Loucy (cell line): ENCODE results near the gene FOXE3.

Experiments
- H2AFZ ChIP-seq: fragments of 200-600 bp; sonication (generic); 2 replicates; pipeline ENCODE4 v1.6.0; 2016; ENCODE audit warnings: antibody characterized with exemption, mild to moderate bottlenecking, low read length, moderate library complexity
- H3F3A ChIP-seq: fragments of 200-600 bp; 2 replicates; pipeline ENCODE4 v1.6.0; 2016; ENCODE audit warnings: antibody characterized with exemption, low read depth, mild to moderate bottlenecking
- H3K27me3 ChIP-seq: fragments of 200-600 bp; sonication (generic); 2 replicates; pipeline ENCODE4 v1.6.1; 2014; ENCODE audit warnings: low read length, mild to moderate bottlenecking; ENCODE audit not compliant: insufficient read depth, poor library complexity, severe bottlenecking
- H3K36me3 ChIP-seq: fragments of 200-600 bp; sonication (generic); 2 replicates; pipeline ENCODE4 v1.6.1; 2016; ENCODE audit warnings: low read length; ENCODE audit not compliant: insufficient read depth
- H3K4me1 ChIP-seq: fragments of 200-600 bp; sonication (generic); 2 replicates; pipeline ENCODE4 v1.5.1; 2014; ENCODE audit warnings: low read length, mild to moderate bottlenecking; ENCODE audit not compliant: insufficient read depth, poor library complexity, severe bottlenecking
- H3K4me2 ChIP-seq: fragments of 200-600 bp; sonication (generic); 2 replicates; pipeline ENCODE4 v1.6.0; 2014; ENCODE audit warnings: antibody characterized with exemption, low read length, low read depth, mild to moderate bottlenecking; ENCODE audit not compliant: poor library complexity, severe bottlenecking
- H3K4me3 ChIP-seq: fragments of 200-600 bp; sonication (generic); 2 replicates; pipeline ENCODE4 v1.5.1; 2014; ENCODE audit warnings: low read length, mild to moderate bottlenecking, mixed read lengths; ENCODE audit not compliant: poor library complexity, severe bottlenecking
- H3K79me2 ChIP-seq: fragments of 200-600 bp; sonication (generic); 2 replicates; pipeline ENCODE4 v1.6.1; 2014; ENCODE audit warnings: low read length; ENCODE audit not compliant: insufficient read depth
- H3K9ac ChIP-seq: fragments of 200-600 bp; sonication (generic); 2 replicates; pipeline ENCODE4 v1.6.0; 2014; ENCODE audit warnings: mild to moderate bottlenecking, low read depth, low read length, moderate library complexity; ENCODE audit not compliant: poor library complexity, severe bottlenecking
- H3K9me2 ChIP-seq: fragments of 200-600 bp; sonication (generic); replicated peaks from 2 replicates; pipeline ENCODE4 v1.6.1; 2016; ENCODE audit warnings: low read depth, low read length, mixed read lengths
- H3K9me3 ChIP-seq: fragments of 200-600 bp; sonication (generic); 2 replicates; pipeline ENCODE4 v1.6.1; 2014; ENCODE audit warnings: mild to moderate bottlenecking, antibody characterized with exemption, low read length, low read depth; ENCODE audit not compliant: insufficient read depth
- H4K20me1 ChIP-seq: fragments of 200-600 bp; sonication (generic); 2 replicates; pipeline ENCODE4 v1.6.0; 2014; ENCODE audit warnings: antibody characterized with exemption, low read length, mild to moderate bottlenecking; ENCODE audit not compliant: insufficient read depth, poor library complexity, severe bottlenecking
- CTCF ChIP-seq: fragments of 200-600 bp; sonication (generic); conservative IDR thresholded peaks from 2 replicates; pipeline ENCODE4 v1.5.1; 2014; ENCODE audit warnings: mild to moderate bottlenecking, antibody characterized with exemption, low read length
- EZH2phosphoT487 ChIP-seq: fragments of 200-600 bp; IDR thresholded peaks from 2 replicates; pipeline ENCODE4 v1.6.1; 2018; ENCODE audit warnings: antibody characterized with exemption, mild to moderate bottlenecking, moderate library complexity, borderline replicate concordance

Gene FOXE3

GRCh38 chr1:47395433-47395832 is 20.7 kb upstream of the FOXE3 start:
- H3K4me2 ChIP-seq = no peak overlapping the region
- H3K27me3 ChIP-seq = no peaks in the 10 kb centered on the region
- no peak overlapping the region for H3K4me3 ChIP-seq
- H3K79me2 ChIP-seq = no peaks in the 10 kb centered on the region
- no peaks in the 10 kb centered on the region for H3K36me3 ChIP-seq
- H2AFZ ChIP-seq = no peak overlapping the region
- no peaks in the 10 kb centered on the region for H3K9me2 ChIP-seq
- H4K20me1 ChIP-seq = no peaks in the 10 kb centered on the region
- TF ChIP-seq EZH2phosphoT487 (no peak), CTCF (no peak)
- no peaks in the 10 kb centered on the region for H3K9me3 ChIP-seq
- H3K4me1 ChIP-seq = no peaks in the 10 kb centered on the region
- no peaks in the 10 kb centered on the region for H3F3A ChIP-seq
- no peak overlapping the region for H3K9ac ChIP-seq

- Histone ChIP-seq H4K20me1 (no peaks in the 10 kb centered on the region), H3K9me2 (no peaks in the 10 kb centered on the region), H3K36me3 (no peaks in the 10 kb centered on the region), H3F3A (no peaks in the 10 kb centered on the region), H3K4me2 (no peak overlapping the region), H2AFZ (no peak overlapping the region), H3K4me3 (no peak overlapping the region), H3K79me2 (no peaks in the 10 kb centered on the region), H3K9ac (no peak overlapping the region), H3K4me1 (no peaks in the 10 kb centered on the region), H3K9me3 (no peaks in the 10 kb centered on the region), H3K27me3 (no peaks in the 10 kb centered on the region)
- TF ChIP-seq EZH2phosphoT487 (no peak), CTCF (no peak)
These were observed 19.4 kb upstream of the FOXE3 start for GRCh38 chr1:47396671-47397196.

- no peaks in the 10 kb centered on the region for H3K9me2 ChIP-seq
- H4K20me1 ChIP-seq = no peaks in the 10 kb centered on the region
- H3K9ac ChIP-seq = no peak overlapping the region
These were observed 16.8 kb upstream of the FOXE3 start for GRCh38 chr1:47399138-47399845.

More at GRCh38 chr1:47399138-47399845, 16.8 kb upstream of the FOXE3 start:
- Histone ChIP-seq H3F3A (no peaks in the 10 kb centered on the region), H3K4me1 (no peaks in the 10 kb centered on the region), H3K79me2 (no peaks in the 10 kb centered on the region), H3K27me3 (no peaks in the 10 kb centered on the region), H3K9me3 (no peaks in the 10 kb centered on the region), H3K4me2 (no peak overlapping the region), H2AFZ (no peak overlapping the region), H3K4me3 (no peak overlapping the region), H3K36me3 (no peaks in the 10 kb centered on the region)
- TF ChIP-seq CTCF (no peak), EZH2phosphoT487 (no peak)
